PC-9 (cell line): ENCODE results near the gene CTNNA3. TPM values are rescaled to one million over a fixed set of nuclear protein-coding genes. Genes with fewer than 3 reads are reported as not detected.

Experiments used
- BruUV-seq: library from RNA; stranded (reverse); fragments of 400-500 nt; replicated peaks from 2 replicates; lab custom pipeline; 2021; lab: Mats Ljungman, UMichigan
- CTCF ChIA-PET: fragments of 300-600 bp; sonication (Branson Sonifier 250); formaldehyde crosslinking; loops from one replicate; lab custom pipeline; 2022; ENCODE audit warnings: antibody characterized with exemption; lab: Charles Lee
- POLR2A ChIA-PET: fragments of 300-600 bp; sonication (Branson Sonifier 250); formaldehyde crosslinking; loops from one replicate; lab custom pipeline; 2022; ENCODE audit warnings: antibody characterized with exemption; ENCODE audit not compliant: unreplicated experiment; lab: Charles Lee
- DNase-seq, 2 experiments: peaks; one replicate each; pipeline versions ENCODE4 v3.0.0 to v3.0.0-alpha.2; 2015 to 2022; ENCODE audit warnings: mixed read lengths in 1 of 2
- H2AFZ ChIP-seq: fragments of 200-600 bp; sonication (generic); 2 replicates; pipeline ENCODE4 v1.8.1; 2017; ENCODE audit warnings: antibody characterized with exemption
- H3F3A ChIP-seq: fragments of 200-600 bp; sonication (generic); 2 replicates; pipeline ENCODE4 v1.8.1; 2017; ENCODE audit warnings: antibody characterized with exemption, mild to moderate bottlenecking, low read depth; ENCODE audit not compliant: insufficient read depth
- H3K27ac ChIP-seq: fragments of 200-600 bp; sonication (generic); 2 replicates; pipeline ENCODE4 v1.6.1; 2016; ENCODE audit warnings: mixed run types
- H3K27me3 ChIP-seq: fragments of 200-600 bp; sonication (generic); 2 replicates; pipeline ENCODE4 v1.6.1; 2016; ENCODE audit warnings: low read depth, mixed run types; ENCODE audit not compliant: insufficient read depth
- H3K36me3 ChIP-seq: fragments of 200-600 bp; sonication (generic); 2 replicates; pipeline ENCODE4 v1.6.1; 2016; ENCODE audit warnings: low read depth, mixed run types
- H3K4me1 ChIP-seq: fragments of 200-600 bp; sonication (generic); replicated peaks from 2 replicates; pipeline ENCODE4 v1.6.1; 2016; ENCODE audit warnings: mixed run types; ENCODE audit not compliant: insufficient read depth
- H3K4me2 ChIP-seq: fragments of 200-600 bp; sonication (generic); 2 replicates; pipeline ENCODE4 v1.6.1; 2017; ENCODE audit warnings: mixed run types
- H3K4me3 ChIP-seq: fragments of 200-600 bp; sonication (generic); 2 replicates; pipeline ENCODE4 v1.6.1; 2016; ENCODE audit warnings: mixed run types
- H3K79me2 ChIP-seq: fragments of 200-600 bp; sonication (generic); 2 replicates; pipeline ENCODE4 v1.6.1; 2017; ENCODE audit warnings: low read depth, mixed run types
- H3K9me2 ChIP-seq: fragments of 200-600 bp; sonication (generic); 2 replicates; pipeline ENCODE4 v1.8.1; 2017; ENCODE audit warnings: mild to moderate bottlenecking; ENCODE audit not compliant: insufficient read depth
- H3K9me3 ChIP-seq: fragments of 200-600 bp; sonication (generic); 2 replicates; pipeline ENCODE4 v1.8.1; 2016; ENCODE audit warnings: low read depth; ENCODE audit not compliant: insufficient read depth
- H4K20me1 ChIP-seq: fragments of 200-600 bp; sonication (generic); 2 replicates; pipeline ENCODE4 v1.8.1; 2017; ENCODE audit not compliant: insufficient read depth
- CTCF ChIP-seq: fragments of 200-600 bp; sonication (generic); conservative IDR thresholded peaks from 2 replicates; pipeline ENCODE4 v1.6.1; 2017; ENCODE audit warnings: mixed run types, antibody characterized with exemption, mild to moderate bottlenecking, moderate library complexity
- EZH2 ChIP-seq: fragments of 200-600 bp; sonication (generic); IDR thresholded peaks from 2 replicates; pipeline ENCODE4 v1.8.0; 2017; ENCODE audit warnings: antibody characterized with exemption, low read depth
- intact Hi-C: fragments of 100-400 bp; cut with micrococcal nuclease; formaldehyde crosslinking; loops from one replicate; pipeline ENCODE4 v1.10.0; 2022; ENCODE audit not compliant: unreplicated experiment
- total RNA-seq: library from RNA; stranded (reverse); gene quantifications from 2 replicates; pipeline ENCODE4 v1.2.3, GENCODE V29; 2021

Gene CTNNA3
- total RNA-seq, 1 experiment from 2014 or later, result not detected

- Histone ChIP-seq H3K79me2 (no peaks in the 10 kb centered on the region), H3K9me3 (no peaks in the 10 kb centered on the region), H2AFZ (no peak overlapping the region), H3K36me3 (no peaks in the 10 kb centered on the region), H4K20me1 (no peaks in the 10 kb centered on the region), H3F3A (no peaks in the 10 kb centered on the region), H3K27me3 (no peaks in the 10 kb centered on the region), H3K27ac (no peak overlapping the region), H3K4me3 (no peak overlapping the region), H3K9me2 (no peaks in the 10 kb centered on the region), H3K4me1 (no peaks in the 10 kb centered on the region), H3K4me2 (no peak overlapping the region)
- BruUV-seq, result no TSS peak
- ChIA-PET CTCF (no interaction called here), POLR2A (no interaction called here)
- no peak for TF ChIP-seq EZH2
- TF ChIP-seq CTCF, result no peak
- no peak for DNase-seq
- intact Hi-C loops, result no loop called here
Measured at GRCh38 chr10:66534866-66535265, 1161.1 kb downstream of the CTNNA3 start.

GRCh38 chr10:66521506-66521905, 1174.5 kb downstream of the CTNNA3 start:
- H3K79me2 ChIP-seq, result no peaks in the 10 kb centered on the region
- H3K36me3 ChIP-seq, result no peaks in the 10 kb centered on the region
- H3K9me3 ChIP-seq, result no peaks in the 10 kb centered on the region
- intact Hi-C loops, result no loop called here
- H3K27me3 ChIP-seq, result no peaks in the 10 kb centered on the region
- no peak overlapping the region for H3K27ac ChIP-seq
- peaks cover 7% of the 10 kb centered on the region; the same call in 1 of the 2 replicates for H3K9me2 ChIP-seq
- TF ChIP-seq CTCF, result no peak
- TF ChIP-seq EZH2, result no peak
- H3K4me2 ChIP-seq, result no peak overlapping the region
- ChIA-PET POLR2A (no interaction called here), CTCF (no interaction called here)
- H3K4me3 ChIP-seq, result no peak overlapping the region
- no peaks in the 10 kb centered on the region for H3F3A ChIP-seq
- DNase-seq, result no peak
- no TSS peak for BruUV-seq
- H4K20me1 ChIP-seq, result no peaks in the 10 kb centered on the region
- no peak overlapping the region for H2AFZ ChIP-seq
- no peaks in the 10 kb centered on the region for H3K4me1 ChIP-seq

- Histone ChIP-seq H3K4me2 (no peak overlapping the region), H3K4me1 (no peaks in the 10 kb centered on the region), H3F3A (no peaks in the 10 kb centered on the region), H3K27ac (no peak overlapping the region), H3K27me3 (no peaks in the 10 kb centered on the region), H3K36me3 (no peaks in the 10 kb centered on the region), H3K9me2 (no peaks in the 10 kb centered on the region), H4K20me1 (no peaks in the 10 kb centered on the region), H3K4me3 (no peak overlapping the region), H3K79me2 (no peaks in the 10 kb centered on the region), H3K9me3 (no peaks in the 10 kb centered on the region), H2AFZ (no peak overlapping the region)
- ChIA-PET CTCF (no interaction called here), POLR2A (no interaction called here)
- no TSS peak for BruUV-seq
- DNase-seq, result no peak
- TF ChIP-seq EZH2 (no peak), CTCF (no peak)
- intact Hi-C loops, result no loop called here
Measured at GRCh38 chr10:66519616-66520015, 1176.4 kb downstream of the CTNNA3 start.
